HG03095 (cell line): ENCODE results near the gene ACTMAP.

Experiments used
- ATAC-seq: cut with Tn5 transposase; IDR thresholded peaks from one replicate; pipeline ENCODE4 v1.9.1; 2021; ENCODE audit warnings: moderate library complexity; ENCODE audit not compliant: unreplicated experiment

Gene ACTMAP

DNA sequence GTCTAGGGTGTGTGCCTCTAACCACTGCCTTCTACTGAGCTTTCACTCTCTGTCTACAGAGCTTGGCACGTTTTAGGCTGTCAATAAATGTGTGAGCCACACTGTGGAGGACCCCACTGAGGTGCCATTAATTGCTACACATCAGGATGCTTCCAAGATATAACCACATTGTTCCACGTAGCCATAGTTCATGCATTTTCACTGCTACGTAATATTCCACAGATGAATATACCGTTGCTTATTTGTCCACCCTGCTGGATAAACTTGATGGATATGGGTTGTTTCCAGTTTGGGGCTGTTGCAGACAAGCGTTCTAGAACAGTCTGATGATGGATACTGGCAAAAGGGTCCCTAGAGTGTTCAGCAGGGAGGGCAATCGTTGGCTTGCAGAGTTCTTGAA lies 48.5 kb downstream of the ACTMAP start:
- no peak for ATAC-seq

DNA sequence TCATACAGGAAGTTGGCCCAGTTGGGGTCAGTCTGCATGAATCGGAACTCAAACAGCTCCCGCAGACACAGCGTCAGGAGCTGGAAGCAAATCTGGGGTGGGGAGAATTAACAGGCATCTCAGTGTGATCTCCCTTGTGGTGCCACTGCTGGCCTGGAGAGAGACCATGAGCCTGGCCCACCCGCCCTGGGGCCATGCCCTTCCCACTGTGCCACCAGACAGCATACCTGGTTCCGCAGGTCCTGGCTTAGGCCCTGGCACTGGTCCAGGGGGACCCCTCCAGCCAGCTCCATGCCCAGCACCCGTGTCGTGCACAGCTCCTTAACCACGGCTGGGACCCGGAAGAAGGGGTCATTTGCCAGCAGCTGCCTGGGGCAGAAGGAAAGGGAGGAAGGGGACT lies 50.2 kb downstream of the ACTMAP start:
- no peak for ATAC-seq

DNA sequence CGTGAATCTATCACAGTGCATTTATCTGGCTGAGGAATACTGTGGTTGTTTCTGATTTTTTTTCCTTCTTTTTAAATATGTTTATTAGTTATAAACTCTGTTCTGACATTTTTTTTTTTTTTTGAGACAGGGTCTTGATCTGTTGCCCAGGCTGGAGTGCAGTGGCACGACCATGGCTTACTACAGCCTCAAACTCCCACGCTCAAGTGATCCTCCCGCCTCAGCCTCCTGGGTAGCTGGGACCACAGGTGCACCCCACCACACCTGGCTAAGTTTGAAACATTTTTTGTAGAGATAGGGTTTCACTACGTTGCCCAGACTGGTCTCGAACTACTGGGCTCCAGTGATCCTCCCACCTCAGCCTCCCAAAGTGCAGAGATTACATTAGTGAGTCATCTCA lies 53.3 kb downstream of the ACTMAP start:
- no peak for ATAC-seq

DNA sequence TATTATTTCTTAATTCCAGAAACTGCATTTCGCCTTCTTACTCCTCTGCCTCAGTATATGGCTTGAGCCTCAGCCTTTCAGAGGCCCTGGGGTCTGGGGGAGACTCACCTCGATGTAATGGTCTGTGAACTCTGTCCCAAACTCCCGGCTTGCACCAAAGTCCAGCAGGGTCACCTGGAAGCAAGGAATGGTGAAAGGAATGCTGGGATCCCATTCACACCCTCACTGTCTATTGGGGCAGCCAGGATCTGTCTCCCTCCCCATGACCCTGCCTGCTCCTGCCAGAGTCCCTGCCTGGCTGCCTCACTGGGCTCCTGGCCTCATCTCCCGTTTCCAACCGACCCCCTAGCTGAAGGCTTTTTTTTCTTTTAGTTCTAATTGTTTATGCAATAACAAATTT lies 54.4 kb downstream of the ACTMAP start:
- no peak for ATAC-seq

DNA sequence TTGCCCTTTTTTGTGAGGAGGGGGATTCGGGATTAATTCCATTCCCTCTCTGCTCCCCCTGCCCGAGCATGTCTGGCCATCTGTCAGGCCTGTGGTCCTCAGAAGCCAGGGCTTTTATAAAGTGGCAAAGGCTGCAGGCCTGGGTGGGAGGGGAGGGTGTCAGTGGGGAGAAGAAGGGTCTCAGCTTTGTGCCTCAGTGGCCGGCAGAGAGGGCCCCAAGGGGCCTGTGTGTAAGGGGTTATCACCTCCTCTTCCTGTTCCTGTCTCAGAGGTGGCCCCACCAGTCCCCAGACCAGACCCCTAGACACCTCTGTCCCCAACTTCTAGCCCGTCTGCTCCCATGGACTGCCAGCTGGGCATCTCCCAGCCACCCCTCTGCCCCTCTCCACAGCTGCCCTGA lies 56.4 kb downstream of the ACTMAP start:
- ATAC-seq: no peak

DNA sequence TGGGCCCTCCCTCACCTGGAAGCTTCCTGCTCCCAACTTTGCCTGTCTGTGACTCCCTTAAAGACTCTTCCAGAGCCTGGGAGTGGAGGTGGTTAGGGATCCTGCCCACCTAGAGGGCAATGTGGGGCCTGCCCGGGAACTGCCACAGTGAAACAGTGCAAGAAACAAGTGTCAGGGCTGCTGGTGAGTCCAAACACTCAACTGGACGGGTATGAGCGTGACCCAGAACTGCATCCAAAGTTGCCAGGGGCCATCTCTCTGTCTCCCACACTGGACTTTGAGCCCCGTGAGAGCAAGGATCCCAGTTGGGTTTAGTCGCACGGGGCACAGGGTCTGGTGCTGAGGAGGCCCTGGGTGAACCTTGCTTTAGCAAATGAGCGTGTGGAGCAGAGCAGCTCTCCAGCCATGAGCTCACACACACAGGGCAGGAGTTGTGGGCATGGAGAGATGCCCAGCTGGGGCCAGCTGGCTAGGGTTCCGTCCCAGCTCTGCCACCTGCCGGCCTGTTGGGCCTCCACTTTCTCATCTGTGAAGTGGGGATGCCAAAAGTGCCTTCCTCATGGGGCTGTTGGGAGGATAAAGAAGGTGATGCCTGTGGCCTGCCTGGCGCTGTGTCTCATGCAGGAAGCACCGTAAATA lies 57.0 kb downstream of the ACTMAP start:
- no peak for ATAC-seq

DNA sequence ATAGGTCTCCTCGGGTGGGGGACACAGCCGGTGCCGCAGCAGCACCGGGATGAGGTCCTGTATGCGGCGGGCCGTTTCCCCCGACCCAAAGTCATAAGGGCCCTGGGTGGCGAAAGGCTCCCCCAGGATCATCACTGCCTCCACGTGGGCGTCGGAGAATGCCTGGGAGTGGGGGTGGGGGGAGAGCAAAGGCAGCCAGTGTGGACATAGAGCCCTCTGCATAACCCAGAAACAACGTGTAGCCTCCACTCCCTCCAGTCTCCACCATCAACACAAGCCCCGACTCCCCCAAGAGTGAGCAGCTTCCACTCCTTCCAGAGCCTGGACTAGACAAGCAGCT lies 58.1 kb downstream of the ACTMAP start:
- ATAC-seq: no peak

DNA sequence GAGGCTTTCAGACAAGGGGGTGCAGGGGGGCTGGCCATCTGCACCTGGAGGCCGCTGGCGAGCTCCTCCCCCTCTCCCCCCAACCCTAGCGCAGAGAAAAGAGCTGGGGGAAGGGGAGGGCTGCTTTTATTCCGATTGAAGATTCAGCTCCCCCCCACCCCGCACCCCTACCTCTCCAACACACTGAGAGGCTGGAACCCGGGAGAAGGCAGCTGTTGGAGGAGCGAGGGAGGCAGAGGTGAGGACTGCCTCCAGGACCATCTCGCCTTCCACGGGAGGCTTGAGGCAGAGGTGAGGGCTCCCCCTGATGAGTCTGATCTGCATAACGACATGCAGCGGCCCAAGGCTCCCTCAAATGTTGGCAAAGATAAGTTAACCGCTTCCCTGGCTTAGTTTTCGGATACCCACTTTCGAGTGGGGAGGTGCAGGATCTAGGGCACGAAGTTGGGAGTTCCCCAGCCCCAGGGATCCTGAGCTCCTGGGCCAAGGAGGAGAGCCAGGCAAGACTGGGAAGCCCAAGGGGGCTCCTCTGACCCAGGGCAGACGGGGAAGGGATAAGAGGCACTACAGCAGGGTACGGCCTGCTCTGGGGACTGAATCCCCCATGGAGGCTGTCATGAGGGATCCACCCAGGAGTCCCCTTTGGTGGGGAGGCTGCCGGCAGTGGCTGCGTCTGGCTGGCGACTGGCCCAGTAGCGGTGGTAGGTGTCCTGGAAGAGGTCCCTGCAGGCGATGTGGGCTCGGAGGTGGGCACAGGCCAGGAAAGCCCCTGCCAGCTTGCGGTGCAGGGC lies 58.7 kb downstream of the ACTMAP start:
- ATAC-seq: no peak
